GM12865 (cell line): ENCODE data around the gene TRIO.
A peak's percentile ranks its signal among the peaks of the same experiment; 100 is the strongest.

Source experiments
- DNase-seq: peaks from one replicate; pipeline ENCODE4 v3.0.0; 2010; ENCODE audit warnings: low read depth
- H3K4me3 ChIP-seq: 2 replicates; pipeline ENCODE4 v1.5.1; 2011; ENCODE audit warnings: mild to moderate bottlenecking, low read depth, low read length, control low read depth
- CTCF ChIP-seq: IDR thresholded peaks from 2 replicates; pipeline ENCODE4 v1.5.1; 2011; ENCODE audit warnings: low read length, control low read depth, low read depth, inconsistent platforms; ENCODE audit not compliant: insufficient read depth; ENCODE audit errors: missing control alignments

Gene TRIO

GRCh38 chr5:14245132-14245925 lies 102.2 kb downstream of the TRIO start:
- no peak for TF ChIP-seq CTCF
- no peak overlapping the region for H3K4me3 ChIP-seq
- DNase-seq: no peak

GRCh38 chr5:14246350-14247053 lies 103.4 kb downstream of the TRIO start:
- DNase-seq: no peak
- H3K4me3 ChIP-seq: no peak overlapping the region
- no peak for TF ChIP-seq CTCF

GRCh38 chr5:14247054-14247386 lies 103.9 kb downstream of the TRIO start:
- no peak overlapping the region for H3K4me3 ChIP-seq
- no peak for TF ChIP-seq CTCF
- no peak for DNase-seq

GRCh38 chr5:14249258-14250082 lies 106.3 kb downstream of the TRIO start:
- TF ChIP-seq CTCF: no peak
- no peak for DNase-seq
- no peak overlapping the region for H3K4me3 ChIP-seq

- no peak for TF ChIP-seq CTCF
- peak overlapping the region; percentile 5; the same call in 1 of the 2 replicates for H3K4me3 ChIP-seq
- no peak for DNase-seq
Measured at GRCh38 chr5:14250084-14250695, 107.0 kb downstream of the TRIO start.
